AG10803 (cell line): Measurements from ENCODE around the gene ANTXRL.
"Not testable (repeated sequence)": the region's sequence is repeated elsewhere in the genome, so short reads cannot be mapped to it uniquely, and the experiment has no call there.

Experiments used
- DNase-seq: peaks from one replicate; pipeline ENCODE4 v3.0.0; 2010; ENCODE audit warnings: low read depth
- H3K4me3 ChIP-seq: 2 replicates; pipeline ENCODE4 v1.5.1; 2011; ENCODE audit warnings: mild to moderate bottlenecking, low read length, control low read depth
- CTCF ChIP-seq: conservative IDR thresholded peaks from 2 replicates; pipeline ENCODE4 v1.5.1; 2011; ENCODE audit warnings: mild to moderate bottlenecking, low read length, control low read depth, inconsistent platforms

Gene ANTXRL

GRCh38 chr10:46267132-46267985, 19.4 kb upstream of the ANTXRL start:
- H3K4me3 ChIP-seq = no peak overlapping the region
- no peak for DNase-seq
- TF ChIP-seq CTCF = no peak

- no peak overlapping the region for H3K4me3 ChIP-seq
- DNase-seq = no peak
- no peak for TF ChIP-seq CTCF
Observed at GRCh38 chr10:46268076-46268881, 18.5 kb upstream of the ANTXRL start.

GRCh38 chr10:46269554-46270053, 17.2 kb upstream of the ANTXRL start:
- H3K4me3 ChIP-seq, DNase-seq: not testable (repeated sequence)

GRCh38 chr10:46270086-46270811, 16.5 kb upstream of the ANTXRL start:
- no peak for DNase-seq
- no peak for TF ChIP-seq CTCF
- H3K4me3 ChIP-seq = no peak overlapping the region

- not testable (repeated sequence) for H3K4me3 ChIP-seq, DNase-seq
Observed at GRCh38 chr10:46270963-46271530, 15.8 kb upstream of the ANTXRL start.

GRCh38 chr10:46271795-46272499, 14.8 kb upstream of the ANTXRL start:
- DNase-seq, H3K4me3 ChIP-seq: not testable (repeated sequence)

GRCh38 chr10:46272863-46273415, 13.9 kb upstream of the ANTXRL start:
- H3K4me3 ChIP-seq = no peak overlapping the region
- no peak for DNase-seq
- TF ChIP-seq CTCF = no peak
